Embryonic facial prominence (tissue), 1 donor: ENCODE data around the gene FAM186B.

ENCODE experiments used
- DNase-seq: peaks from one replicate; pipeline ENCODE4 v3.0.0-alpha.2; 2016; ENCODE audit errors: extremely low spot score

FAM186B gene

GRCh38 chr12:49609059-49609874, 3.8 kb upstream of the FAM186B start:
- no peak for DNase-seq

DNA sequence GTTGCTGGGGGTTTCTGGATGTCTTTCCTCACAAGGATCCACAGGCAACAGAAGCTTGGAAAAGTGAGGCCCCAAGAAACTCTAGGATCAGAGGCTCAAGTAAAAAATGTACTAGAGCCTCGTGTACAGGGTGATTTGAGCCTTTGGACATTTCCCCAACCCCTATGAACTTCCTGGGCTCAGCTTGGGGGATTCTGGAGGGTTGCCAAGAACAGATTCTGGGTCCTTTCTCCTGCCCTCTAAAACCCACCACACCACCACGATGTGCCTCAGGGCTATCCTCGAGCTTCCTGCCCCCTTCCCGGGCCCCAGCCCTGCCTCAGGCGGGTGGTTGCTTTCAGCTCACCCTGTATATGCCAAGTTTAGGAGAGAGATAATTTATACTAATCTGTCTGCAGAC, 583 bp downstream of the FAM186B start:
- no peak for DNase-seq

DNA sequence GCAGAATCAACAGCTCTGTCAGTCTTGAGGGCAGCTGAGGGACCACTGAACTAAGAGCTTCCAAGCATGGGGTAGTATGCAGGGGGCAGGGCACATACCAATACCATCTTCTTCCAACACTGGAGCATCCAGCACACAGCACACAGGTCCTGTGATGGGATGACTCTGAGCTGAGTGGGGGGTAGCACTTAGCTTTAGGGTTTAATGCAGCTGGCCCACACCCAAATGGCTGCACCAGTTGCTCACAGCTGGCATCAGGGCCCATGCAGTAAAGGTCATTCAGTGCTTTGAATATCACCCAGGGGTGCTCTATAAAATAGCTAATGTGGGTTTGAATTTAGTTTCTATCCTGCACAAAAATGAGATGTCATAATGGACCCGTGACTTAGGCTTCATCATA, 1.7 kb downstream of the FAM186B start:
- no peak for DNase-seq

DNA sequence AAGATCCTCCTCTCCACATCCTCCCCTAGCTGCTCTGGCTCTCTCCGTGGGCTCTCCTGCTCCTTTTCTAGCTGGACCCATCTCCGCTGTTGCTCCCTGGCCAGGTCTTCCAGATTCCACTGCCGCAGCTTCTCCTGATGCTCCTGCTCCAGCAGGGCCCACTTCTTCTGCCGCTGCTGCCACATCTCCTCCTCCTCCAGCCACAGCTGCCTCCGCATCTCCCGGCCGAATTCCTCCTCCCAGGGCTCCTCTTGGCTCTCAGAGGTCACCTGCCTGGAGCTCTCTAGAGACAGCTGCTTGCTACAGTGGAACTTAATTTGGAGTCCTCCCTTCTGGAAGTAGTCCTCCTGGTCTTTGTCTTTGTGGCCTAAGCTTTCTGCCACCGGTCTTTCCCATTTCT, 5.5 kb downstream of the FAM186B start:
- no peak for DNase-seq

DNA sequence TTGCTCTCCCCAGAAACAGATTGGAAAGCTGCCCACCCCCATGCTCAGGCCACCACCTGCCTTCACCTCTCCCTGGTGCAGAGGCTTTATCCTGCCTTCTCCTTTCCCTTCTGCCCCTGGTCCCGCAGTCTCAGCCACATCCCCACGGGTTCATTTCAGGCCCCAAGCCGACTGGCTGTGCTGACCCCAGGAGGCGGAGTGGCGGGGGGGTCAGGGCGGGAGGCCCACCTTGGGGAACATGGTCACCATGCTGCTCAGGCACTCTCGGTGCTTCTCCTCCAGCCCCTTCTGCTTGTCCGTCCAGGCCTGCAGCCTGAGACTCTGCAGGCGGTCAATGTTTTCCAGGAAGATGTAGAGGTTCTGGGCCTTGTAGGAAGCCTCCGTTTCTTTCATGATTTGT, 6.9 kb downstream of the FAM186B start:
- DNase-seq: no peak

DNA sequence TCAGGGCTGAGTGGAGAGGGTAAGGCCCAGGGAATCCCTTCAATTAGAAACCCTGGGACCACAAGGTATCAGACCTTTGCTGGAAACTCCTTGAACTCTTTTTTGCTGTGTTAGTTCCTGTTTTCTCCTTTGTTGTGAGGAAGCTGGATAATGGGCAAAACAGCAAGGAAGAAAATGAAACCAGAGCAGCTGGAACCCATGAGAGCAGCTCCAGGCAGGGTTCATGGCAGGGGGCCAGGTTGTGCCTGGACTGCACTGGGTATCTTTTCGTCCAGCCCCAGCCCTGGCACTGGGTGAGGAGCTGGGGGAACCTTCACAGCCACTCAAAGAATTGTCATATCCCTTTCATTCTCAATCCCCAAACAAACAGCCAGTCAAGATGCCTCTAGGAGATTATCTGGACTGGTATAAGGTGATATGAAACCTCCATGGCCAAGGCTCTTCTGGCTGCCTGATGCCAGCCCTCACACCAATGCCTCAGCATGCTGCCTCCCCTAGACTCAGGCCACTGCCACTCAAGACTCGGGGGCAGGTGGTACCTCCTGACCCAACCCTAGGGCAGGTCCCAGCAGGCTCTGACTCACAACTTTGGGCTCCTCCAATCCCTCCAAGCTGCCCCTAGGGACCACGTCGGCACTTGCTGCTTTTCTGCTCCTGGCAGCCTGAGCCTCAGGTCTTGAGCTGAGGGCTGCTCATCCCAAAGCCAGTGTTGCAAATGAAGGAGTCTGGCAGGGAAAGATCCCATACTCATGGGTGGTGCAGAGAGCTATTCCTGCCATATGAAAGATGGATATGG, 16.5 kb downstream of the FAM186B start:
- DNase-seq: no peak

- no peak for DNase-seq
Measured at GRCh38 chr12:49588281-49588680, 17.2 kb downstream of the FAM186B start.

DNA sequence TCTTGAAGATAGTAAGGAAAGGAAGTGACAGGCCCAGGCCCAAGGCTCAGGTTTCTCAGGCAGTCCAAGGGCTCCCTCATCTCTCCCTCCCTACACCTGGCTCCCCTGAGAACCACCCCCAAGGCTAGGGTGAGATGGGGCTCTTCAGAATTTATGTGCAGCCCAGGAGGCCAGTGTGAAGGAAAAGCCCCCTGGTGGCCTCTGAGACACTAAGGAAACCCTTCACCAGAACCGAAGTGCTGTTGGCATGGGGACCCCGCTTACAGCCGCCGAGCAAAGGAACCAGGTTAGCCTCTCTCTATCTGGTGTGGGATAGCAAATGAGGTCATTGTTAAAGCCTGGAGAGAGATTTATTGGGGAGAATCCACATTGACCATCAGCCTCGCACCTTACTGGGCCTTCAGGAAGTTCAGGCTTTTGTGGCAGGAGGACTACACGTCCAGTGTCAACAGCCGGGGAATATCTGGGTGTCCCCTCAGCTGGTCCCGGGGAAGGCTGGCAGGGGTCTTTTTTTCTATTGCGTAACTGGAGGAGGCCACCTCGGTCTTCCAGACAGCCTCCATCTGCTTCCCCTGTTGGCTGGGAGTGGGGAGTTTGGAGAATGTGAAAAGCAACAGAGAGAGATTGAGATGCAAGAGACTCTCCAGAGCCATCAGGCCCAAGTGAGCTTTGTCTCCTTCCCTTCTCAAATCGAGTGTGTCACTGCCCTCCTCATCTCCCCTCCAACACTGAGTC, 18.1 kb downstream of the FAM186B start:
- no peak for DNase-seq

- DNase-seq: no peak
Measured at GRCh38 chr12:49585477-49586459, 19.7 kb downstream of the FAM186B start.

DNA sequence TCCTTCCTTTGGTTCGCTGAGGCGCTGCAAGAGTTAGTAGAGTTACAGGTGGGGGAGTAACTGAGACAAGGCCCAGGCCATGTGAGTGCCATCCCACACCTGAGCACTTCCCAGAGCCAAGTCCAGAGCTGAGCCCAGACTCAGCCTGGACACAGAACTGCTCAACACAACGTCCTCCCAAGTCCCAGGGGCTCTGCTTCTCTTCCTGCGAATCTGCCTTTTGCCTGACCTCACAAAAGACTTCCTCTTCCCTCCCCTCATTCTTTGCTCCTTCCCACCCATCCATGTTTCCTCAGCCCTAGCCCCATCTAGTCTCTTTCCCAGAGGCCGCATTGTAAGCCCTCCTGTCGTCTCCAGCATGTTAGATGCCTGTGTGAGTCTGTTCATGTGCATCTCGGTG, 20.8 kb downstream of the FAM186B start:
- DNase-seq: no peak

GRCh38 chr12:49583366-49584094, 21.9 kb downstream of the FAM186B start:
- no peak for DNase-seq

DNA sequence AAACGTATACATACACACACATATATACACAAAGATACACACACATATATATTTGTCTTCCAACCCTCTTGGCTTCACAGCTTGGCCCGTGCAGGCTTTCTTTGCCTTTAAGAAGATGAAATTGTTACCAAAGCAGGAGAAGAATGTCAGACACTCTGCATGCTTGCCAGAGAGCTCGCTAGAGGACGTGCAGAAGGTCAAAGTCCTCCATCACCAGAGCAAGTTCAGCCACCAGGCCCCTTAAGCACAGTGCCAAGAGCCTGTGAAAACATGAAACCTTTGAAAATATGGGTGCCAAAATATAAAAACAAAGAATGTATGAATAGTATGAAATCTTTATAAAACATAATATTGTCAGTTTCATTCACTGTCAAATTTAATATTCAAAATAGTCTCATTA, 22.6 kb downstream of the FAM186B start:
- DNase-seq: no peak

DNA sequence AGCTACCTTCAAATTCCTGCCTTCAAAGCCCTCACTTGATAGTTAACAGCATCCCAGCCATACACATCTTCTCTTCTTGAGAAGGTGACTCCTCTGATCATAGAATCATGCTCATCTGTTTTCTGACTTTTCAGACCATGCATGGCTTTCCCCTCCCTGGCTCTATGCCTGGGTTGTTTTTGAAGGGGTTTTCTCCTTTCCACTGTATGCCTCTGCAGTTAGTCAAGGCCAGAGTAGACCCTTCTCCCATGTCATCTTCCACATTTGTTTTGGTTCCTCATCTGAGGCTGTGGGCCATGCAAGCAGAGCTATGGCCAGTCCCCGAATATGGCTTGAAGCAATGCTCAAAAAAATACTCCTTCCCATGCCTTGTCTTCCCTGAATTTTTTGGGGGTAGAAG, 23.2 kb downstream of the FAM186B start:
- DNase-seq: no peak

DNA sequence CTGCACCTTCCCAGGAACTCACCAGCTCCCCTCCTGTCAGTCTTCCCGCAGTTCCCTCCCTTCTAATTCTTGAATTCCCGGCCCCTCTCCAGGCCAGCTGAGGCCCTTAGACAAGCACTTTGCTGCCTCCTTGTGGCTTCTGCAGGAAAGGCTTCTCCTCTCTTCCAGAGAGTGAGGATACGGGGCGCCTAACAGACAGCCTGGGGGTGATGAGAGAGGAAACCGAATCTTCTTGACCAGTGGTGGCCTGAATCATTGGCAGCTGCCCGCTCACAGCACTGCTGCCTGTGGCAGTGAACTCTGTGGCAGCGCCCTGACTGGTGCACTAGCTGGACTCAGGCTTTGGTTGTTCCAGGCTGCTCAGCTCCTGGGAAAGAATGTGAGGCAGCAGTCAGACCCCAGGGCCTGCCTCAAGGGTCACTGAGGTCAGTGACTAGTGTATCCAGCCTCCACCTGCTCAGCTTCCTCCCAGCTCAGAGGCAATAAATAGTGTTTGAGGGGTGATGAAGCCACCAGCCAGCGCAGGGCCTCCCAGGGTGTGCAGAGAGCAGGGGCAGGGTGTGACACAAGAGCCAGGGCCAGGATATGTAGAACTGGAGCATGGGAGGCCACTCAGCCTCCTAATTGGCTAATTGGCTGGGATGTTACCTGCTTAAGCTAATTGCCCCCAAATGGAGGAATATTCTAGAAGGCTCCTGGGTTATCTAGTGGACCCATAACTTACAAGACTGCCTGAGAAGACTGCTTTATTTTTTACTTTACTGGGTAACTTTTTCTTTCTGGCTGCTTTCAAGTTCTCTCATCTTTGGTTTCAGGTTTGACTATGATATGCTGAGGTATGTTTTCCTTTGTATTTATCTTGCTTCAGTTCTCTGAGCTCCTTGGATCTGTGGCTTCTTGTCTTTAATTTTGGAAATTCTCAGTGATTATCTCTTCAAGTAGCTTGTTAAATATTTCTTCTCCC, 24.6 kb downstream of the FAM186B start:
- peak; percentile 48 for DNase-seq

- no peak for DNase-seq
Measured at GRCh38 chr12:49578471-49579112, 26.8 kb downstream of the FAM186B start.

DNA sequence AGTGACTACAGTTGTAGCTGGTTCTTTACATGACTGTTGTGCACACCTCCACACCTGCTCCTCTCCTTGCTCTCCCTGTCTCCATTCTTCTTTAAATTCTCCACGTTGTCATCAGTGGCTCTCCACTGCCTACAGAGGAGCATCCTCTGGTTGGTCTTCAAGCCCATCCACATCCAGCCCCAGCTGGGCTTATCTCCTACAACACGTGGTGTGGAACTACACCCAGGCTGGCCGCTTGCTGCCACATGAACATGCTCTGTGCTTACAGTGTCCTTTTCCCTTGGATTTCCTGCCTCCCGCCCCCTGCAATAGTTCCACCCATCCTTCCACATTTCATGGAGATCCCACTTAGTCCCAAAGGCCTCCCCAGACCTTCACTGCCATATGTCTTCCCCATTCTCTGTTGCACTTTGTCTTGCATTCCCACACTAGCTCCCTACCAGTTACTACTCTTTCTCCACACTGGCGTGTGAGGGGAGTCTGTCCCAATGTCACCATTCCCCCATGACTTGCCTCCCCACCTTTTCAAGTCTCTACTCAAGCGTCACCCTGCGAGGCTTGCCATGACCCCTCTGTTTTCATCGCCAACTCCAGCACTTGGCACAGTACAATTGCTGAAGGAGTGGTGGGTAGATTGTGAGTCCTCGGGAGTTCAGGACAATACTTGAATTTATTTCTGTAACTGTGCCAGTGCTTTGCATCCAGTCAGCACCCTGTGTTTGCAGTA, 27.7 kb downstream of the FAM186B start:
- DNase-seq: no peak

GRCh38 chr12:49568442-49569162, 36.8 kb downstream of the FAM186B start:
- DNase-seq: no peak
